ENCODE data around the gene TBX4. TPM values are rescaled to one million over a fixed set of nuclear protein-coding genes. Genes with fewer than 3 reads are reported as not detected.

The TBX4 gene
- polyA plus RNA-seq, 3 donors, result not detected

DNA sequence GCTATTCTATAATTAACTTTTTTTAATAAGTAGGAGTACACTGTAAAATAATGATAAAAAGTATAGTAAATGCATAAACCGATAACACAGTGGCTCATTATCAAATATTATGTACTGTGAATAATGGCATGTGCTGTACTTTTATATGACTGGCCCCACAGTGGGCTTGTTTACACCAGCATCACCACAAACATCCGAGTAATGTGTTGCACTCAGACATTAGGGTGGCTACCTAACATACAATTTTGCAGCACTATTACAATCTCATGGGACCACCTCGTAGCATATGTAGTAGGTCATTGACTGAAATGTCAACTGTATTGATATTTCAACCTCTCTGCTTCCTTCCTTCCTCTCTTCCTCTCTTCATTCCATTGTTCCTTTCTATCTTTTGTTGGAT, 51.7 kb downstream of the TBX4 start:
- Histone ChIP-seq H3K4me3 (replicated peaks in 1 of 3; ENCODE audit: low read depth in 2 of 3, low read length in 3 of 3) (no peak overlapping the region), H3K27me3 (ENCODE audit: control insufficient read depth in 2 of 2, insufficient read depth in 2 of 2, low read length in 2 of 2) (peaks cover 0 to 2% of the 10 kb centered on the region in 2 donors), H3K36me3 (replicated peaks in 1 of 2; ENCODE audit: control insufficient read depth in 1 of 2, insufficient read depth in 2 of 2, low read length in 2 of 2) (no peaks in the 10 kb centered on the region), H2AFZ (ENCODE audit: insufficient read depth, low read depth, low read length, poor library complexity, severe bottlenecking) (no peak overlapping the region), H3K27ac (ENCODE audit: low read depth in 1 of 2, low read length in 2 of 2) (no peak overlapping the region), H3K9me3 (replicated peaks in 1 of 2; ENCODE audit: control insufficient read depth in 1 of 2, insufficient read depth in 1 of 2, low read length in 2 of 2) (no peaks in the 10 kb centered on the region), H3K9ac (ENCODE audit: insufficient read depth, low read length, poor library complexity, severe bottlenecking) (no peak overlapping the region), H3K79me2 (ENCODE audit: insufficient read depth, low read length) (no peaks in the 10 kb centered on the region), H4K20me1 (ENCODE audit: insufficient read depth, low read length) (no peaks in the 10 kb centered on the region), H3K4me1 (ENCODE audit: control insufficient read depth in 1 of 2, insufficient read depth in 2 of 2, low read length in 2 of 2) (no peaks in the 10 kb centered on the region), H3K4me2 (replicated peaks; ENCODE audit: extremely low read depth, low read length, poor library complexity, severe bottlenecking) (no peak overlapping the region)
- no peak for DNase-seq
- Mint-ChIP-seq H3K27me3 (ENCODE audit: low read depth in 3 of 3) (peaks cover 7 to 20% (median 12%) of the 10 kb centered on the region in 3 donors), H3K36me3 (no peaks in the 10 kb centered on the region), H3K27ac (no peak overlapping the region), H3K9me3 (peaks cover 0 to 4% (median 0%) of the 10 kb centered on the region in 7 donors), H3K4me3 (no peak overlapping the region), H3K4me1 (no peaks in the 10 kb centered on the region)
- intact Hi-C loops (cut with micrococcal nuclease), result no loop called here
- TF ChIP-seq, protein P1, sequence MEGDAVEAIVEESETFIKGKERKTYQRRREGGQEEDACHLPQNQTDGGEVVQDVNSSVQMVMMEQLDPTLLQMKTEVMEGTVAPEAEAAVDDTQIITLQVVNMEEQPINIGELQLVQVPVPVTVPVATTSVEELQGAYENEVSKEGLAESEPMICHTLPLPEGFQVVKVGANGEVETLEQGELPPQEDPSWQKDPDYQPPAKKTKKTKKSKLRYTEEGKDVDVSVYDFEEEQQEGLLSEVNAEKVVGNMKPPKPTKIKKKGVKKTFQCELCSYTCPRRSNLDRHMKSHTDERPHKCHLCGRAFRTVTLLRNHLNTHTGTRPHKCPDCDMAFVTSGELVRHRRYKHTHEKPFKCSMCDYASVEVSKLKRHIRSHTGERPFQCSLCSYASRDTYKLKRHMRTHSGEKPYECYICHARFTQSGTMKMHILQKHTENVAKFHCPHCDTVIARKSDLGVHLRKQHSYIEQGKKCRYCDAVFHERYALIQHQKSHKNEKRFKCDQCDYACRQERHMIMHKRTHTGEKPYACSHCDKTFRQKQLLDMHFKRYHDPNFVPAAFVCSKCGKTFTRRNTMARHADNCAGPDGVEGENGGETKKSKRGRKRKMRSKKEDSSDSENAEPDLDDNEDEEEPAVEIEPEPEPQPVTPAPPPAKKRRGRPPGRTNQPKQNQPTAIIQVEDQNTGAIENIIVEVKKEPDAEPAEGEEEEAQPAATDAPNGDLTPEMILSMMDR (IDR thresholded peaks at IDR 0.05), result no peak
- whole genome bisulfite sequencing (ENCODE audit: insufficient coverage), result no CpG with 5 or more reads among the region's 3 CpGs

DNA sequence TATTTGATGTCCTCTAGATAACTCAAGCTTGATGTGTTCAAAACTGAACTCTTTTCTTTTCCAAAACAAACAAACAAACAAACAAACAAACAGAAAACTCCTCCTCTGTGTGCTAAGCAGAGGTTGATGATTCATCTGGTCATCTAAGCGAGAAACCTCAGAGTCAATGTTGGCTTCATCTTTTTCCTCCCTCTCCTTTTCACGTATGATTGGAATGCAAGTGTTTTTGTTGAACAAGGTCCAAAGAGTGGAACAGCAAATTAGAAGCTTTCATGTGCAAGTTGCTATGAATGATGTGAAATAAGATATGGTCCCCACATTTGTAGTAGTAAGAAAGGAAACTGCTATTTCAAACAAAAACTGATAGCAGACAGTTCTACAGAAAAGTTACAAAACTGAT, 52.5 kb downstream of the TBX4 start:
- Mint-ChIP-seq H3K4me3 (no peak overlapping the region), H3K36me3 (no peaks in the 10 kb centered on the region), H3K27ac (no peak overlapping the region), H3K4me1 (no peaks in the 10 kb centered on the region), H3K9me3 (peaks cover 0 to 4% (median 0%) of the 10 kb centered on the region in 7 donors), H3K27me3 (ENCODE audit: low read depth in 3 of 3) (peaks cover 5 to 17% (median 12%) of the 10 kb centered on the region in 3 donors)
- TF ChIP-seq, protein P1 (IDR thresholded peaks at IDR 0.05), result no peak
- H2AFZ ChIP-seq (ENCODE audit: insufficient read depth, low read depth, low read length, poor library complexity, severe bottlenecking), result no peak overlapping the region
- no peaks in the 10 kb centered on the region for H3K79me2 ChIP-seq (ENCODE audit: insufficient read depth, low read length)
- H3K4me3 ChIP-seq (replicated peaks in 1 of 3; ENCODE audit: low read depth in 2 of 3, low read length in 3 of 3), result no peak overlapping the region
- H3K27me3 ChIP-seq (ENCODE audit: control insufficient read depth in 2 of 2, insufficient read depth in 2 of 2, low read length in 2 of 2), result peaks cover 0 to 2% of the 10 kb centered on the region in 2 donors
- WGBS (ENCODE audit: insufficient coverage), result no CpG with 5 or more reads among the region's 2 CpGs
- H3K9ac ChIP-seq (ENCODE audit: insufficient read depth, low read length, poor library complexity, severe bottlenecking), result no peak overlapping the region
- H4K20me1 ChIP-seq (ENCODE audit: insufficient read depth, low read length), result no peaks in the 10 kb centered on the region
- H3K36me3 ChIP-seq (replicated peaks in 1 of 2; ENCODE audit: control insufficient read depth in 1 of 2, insufficient read depth in 2 of 2, low read length in 2 of 2), result no peaks in the 10 kb centered on the region
- no peak overlapping the region for H3K27ac ChIP-seq (ENCODE audit: low read depth in 1 of 2, low read length in 2 of 2)
- no peak for DNase-seq
- intact Hi-C loops (cut with micrococcal nuclease), result no loop called here
- no peak overlapping the region for H3K4me2 ChIP-seq (replicated peaks; ENCODE audit: extremely low read depth, low read length, poor library complexity, severe bottlenecking)
- no peaks in the 10 kb centered on the region for H3K4me1 ChIP-seq (ENCODE audit: control insufficient read depth in 1 of 2, insufficient read depth in 2 of 2, low read length in 2 of 2)
- H3K9me3 ChIP-seq (replicated peaks in 1 of 2; ENCODE audit: control insufficient read depth in 1 of 2, insufficient read depth in 1 of 2, low read length in 2 of 2), result no peaks in the 10 kb centered on the region
